ENCODE data around the gene DGKZ. TPM values are rescaled to one million over a fixed set of nuclear protein-coding genes. Genes with fewer than 3 reads are reported as not detected.

Gene DGKZ
- total RNA-seq, 4 donors from 2014 or later = 104 to 270 (median 200) TPM

GRCh38 chr11:46321757-46322156, 25.5 kb upstream of the DGKZ start:
- no peaks in the 10 kb centered on the region for H3K9me3 ChIP-seq
- peaks cover 0 to 12% (median 0%) of the 10 kb centered on the region in 3 donors for H3K36me3 ChIP-seq
- H3K4me1 ChIP-seq = peaks cover 0 to 6% (median 0%) of the 10 kb centered on the region in 4 donors
- no peak overlapping the region for H3K4me3 ChIP-seq
- no peak for DNase-seq
- no peaks in the 10 kb centered on the region for H3K27me3 ChIP-seq
- TF ChIP-seq, protein P1, sequence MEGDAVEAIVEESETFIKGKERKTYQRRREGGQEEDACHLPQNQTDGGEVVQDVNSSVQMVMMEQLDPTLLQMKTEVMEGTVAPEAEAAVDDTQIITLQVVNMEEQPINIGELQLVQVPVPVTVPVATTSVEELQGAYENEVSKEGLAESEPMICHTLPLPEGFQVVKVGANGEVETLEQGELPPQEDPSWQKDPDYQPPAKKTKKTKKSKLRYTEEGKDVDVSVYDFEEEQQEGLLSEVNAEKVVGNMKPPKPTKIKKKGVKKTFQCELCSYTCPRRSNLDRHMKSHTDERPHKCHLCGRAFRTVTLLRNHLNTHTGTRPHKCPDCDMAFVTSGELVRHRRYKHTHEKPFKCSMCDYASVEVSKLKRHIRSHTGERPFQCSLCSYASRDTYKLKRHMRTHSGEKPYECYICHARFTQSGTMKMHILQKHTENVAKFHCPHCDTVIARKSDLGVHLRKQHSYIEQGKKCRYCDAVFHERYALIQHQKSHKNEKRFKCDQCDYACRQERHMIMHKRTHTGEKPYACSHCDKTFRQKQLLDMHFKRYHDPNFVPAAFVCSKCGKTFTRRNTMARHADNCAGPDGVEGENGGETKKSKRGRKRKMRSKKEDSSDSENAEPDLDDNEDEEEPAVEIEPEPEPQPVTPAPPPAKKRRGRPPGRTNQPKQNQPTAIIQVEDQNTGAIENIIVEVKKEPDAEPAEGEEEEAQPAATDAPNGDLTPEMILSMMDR (IDR thresholded peaks at IDR 0.05) = no peak
- TF ChIP-seq POLR2A (IDR thresholded peaks at IDR 0.05) = no peak
- no peak overlapping the region for H3K27ac ChIP-seq

DNA sequence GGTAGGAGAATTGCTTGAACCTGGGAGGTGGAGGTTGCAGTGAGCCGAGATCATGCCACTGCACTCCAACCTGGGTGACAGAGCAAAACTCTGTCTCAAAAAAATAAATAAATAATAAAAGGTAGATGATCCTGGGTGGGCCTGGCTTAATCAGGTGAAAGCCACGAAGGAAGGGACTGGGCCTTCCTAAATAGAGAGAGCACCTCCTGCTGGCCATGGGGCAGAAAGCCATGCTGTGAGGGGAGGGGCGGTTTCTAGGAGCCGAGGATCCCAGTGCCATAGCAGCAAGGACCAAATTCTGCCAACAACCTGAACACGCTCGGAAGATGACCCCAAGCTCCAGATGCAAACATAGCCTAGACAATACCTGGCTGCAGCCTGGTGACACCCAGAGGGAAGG, 24.5 kb upstream of the DGKZ start:
- H3K27me3 ChIP-seq = no peaks in the 10 kb centered on the region
- no peak for DNase-seq
- no peak overlapping the region for H3K4me3 ChIP-seq
- no peaks in the 10 kb centered on the region for H3K9me3 ChIP-seq
- TF ChIP-seq POLR2A (IDR thresholded peaks at IDR 0.05) = no peak
- TF ChIP-seq, protein P1 (IDR thresholded peaks at IDR 0.05) = peak in 3 of 6 experiments; percentile 17 to 39 (median 26)
- peaks cover 0 to 7% (median 0%) of the 10 kb centered on the region in 3 donors for H3K36me3 ChIP-seq
- peaks cover 0 to 6% (median 0%) of the 10 kb centered on the region in 4 donors for H3K4me1 ChIP-seq
- no peak overlapping the region for H3K27ac ChIP-seq

DNA sequence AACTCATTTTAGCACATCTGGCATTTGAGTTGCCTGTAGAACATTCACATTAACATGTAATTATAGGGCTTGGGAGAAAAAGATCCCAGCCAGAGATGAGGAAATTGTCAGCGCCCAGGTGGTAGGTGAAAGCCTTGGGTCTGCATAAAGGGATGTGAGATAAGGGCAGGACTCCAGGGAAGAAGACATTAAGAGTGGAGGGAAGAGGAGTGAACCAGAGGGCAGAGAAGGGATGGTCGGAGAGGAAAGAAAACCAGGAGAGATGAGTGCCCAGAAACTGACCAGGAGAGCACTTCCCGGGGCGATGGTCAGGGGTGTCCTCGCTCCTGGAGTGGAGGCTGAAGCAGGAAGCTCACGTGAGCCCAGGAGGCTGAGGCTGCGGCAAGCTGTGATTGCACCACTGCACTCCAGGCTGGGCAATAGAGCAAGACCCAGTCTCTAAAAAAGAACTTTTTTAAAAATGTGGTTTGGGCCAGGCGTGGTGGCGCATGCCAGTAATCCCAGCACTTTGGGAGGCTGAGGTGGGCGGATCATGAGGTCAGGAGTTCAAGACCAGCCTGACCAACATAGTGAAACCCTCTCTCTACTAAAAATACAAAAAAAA, 20.3 kb upstream of the DGKZ start:
- no peaks in the 10 kb centered on the region for H3K9me3 ChIP-seq
- H3K4me3 ChIP-seq = no peak overlapping the region
- H3K27ac ChIP-seq = no peak overlapping the region
- DNase-seq = no peak
- H3K4me1 ChIP-seq = no peaks in the 10 kb centered on the region
- no peak for TF ChIP-seq POLR2A (IDR thresholded peaks at IDR 0.05)
- H3K36me3 ChIP-seq = no peaks in the 10 kb centered on the region
- H3K27me3 ChIP-seq = no peaks in the 10 kb centered on the region

DNA sequence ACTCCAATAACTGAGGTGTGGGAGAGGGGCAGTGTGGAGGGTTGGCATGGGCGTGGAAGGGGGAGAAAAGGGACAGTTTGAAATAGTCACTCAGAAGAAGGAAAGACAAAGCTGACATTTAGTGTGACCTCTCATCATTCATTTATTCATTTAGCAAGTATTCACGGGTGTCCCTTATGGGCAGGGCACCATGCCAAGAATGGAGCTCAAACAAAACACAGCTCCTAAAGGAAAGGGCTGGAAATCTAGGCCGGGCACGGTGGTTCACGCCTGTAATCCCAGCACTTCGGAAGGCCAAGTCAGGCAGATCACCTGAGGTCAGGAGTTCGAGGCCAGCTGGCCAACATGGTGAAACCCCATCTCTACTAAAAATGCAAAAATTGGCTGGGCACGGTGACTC, 19.4 kb upstream of the DGKZ start:
- H3K27ac ChIP-seq = no peak overlapping the region
- H3K9me3 ChIP-seq = no peaks in the 10 kb centered on the region
- TF ChIP-seq, protein P1 (IDR thresholded peaks at IDR 0.05) = no peak
- TF ChIP-seq POLR2A (IDR thresholded peaks at IDR 0.05) = no peak
- peaks cover 0 to 9% of the 10 kb centered on the region in 2 donors for H3K27me3 ChIP-seq
- H3K4me3 ChIP-seq = no peak overlapping the region
- no peak for DNase-seq
- H3K4me1 ChIP-seq = peaks cover 4 to 6% (median 5%) of the 10 kb centered on the region in 4 donors
- H3K36me3 ChIP-seq = no peaks in the 10 kb centered on the region

GRCh38 chr11:46330154-46330553, 17.1 kb upstream of the DGKZ start:
- TF ChIP-seq, protein P1 (IDR thresholded peaks at IDR 0.05) = no peak
- no peak for TF ChIP-seq POLR2A (IDR thresholded peaks at IDR 0.05)
- Histone ChIP-seq H3K27me3 (peaks cover 0 to 19% of the 10 kb centered on the region in 2 donors), H3K36me3 (no peaks in the 10 kb centered on the region), H3K4me3 (no peak overlapping the region), H3K27ac (no peak overlapping the region), H3K9me3 (no peaks in the 10 kb centered on the region), H3K4me1 (peaks cover 4 to 16% (median 11%) of the 10 kb centered on the region in 4 donors)
- DNase-seq = no peak

- peaks cover 4 to 16% (median 11%) of the 10 kb centered on the region in 4 donors for H3K4me1 ChIP-seq
- H3K9me3 ChIP-seq = no peaks in the 10 kb centered on the region
- DNase-seq = no peak
- H3K4me3 ChIP-seq = no peak overlapping the region
- H3K36me3 ChIP-seq = no peaks in the 10 kb centered on the region
- TF ChIP-seq, protein P1 (IDR thresholded peaks at IDR 0.05) = no peak
- TF ChIP-seq POLR2A (IDR thresholded peaks at IDR 0.05) = no peak
- H3K27ac ChIP-seq = no peak overlapping the region
- H3K27me3 ChIP-seq = peaks cover 0 to 19% of the 10 kb centered on the region in 2 donors
Observed at GRCh38 chr11:46330563-46331281, 16.5 kb upstream of the DGKZ start.

Data from Peyer's patch (tissue), 4 donors.